ENCODE measurements around the gene ATP2B2. TPM values are rescaled to one million over a fixed set of nuclear protein-coding genes. Genes with fewer than 3 reads are reported as not detected.

The ATP2B2 gene
- total RNA-seq, 3 donors from 2014 or later, result 0.09 to 0.70 (median 0.12) TPM

- intact Hi-C loops (cut with DNase I, micrococcal nuclease), result no loop called here
- Histone ChIP-seq H3K9me3 (no peaks in the 10 kb centered on the region), H3K36me3 (ENCODE audit: low read depth) (no peaks in the 10 kb centered on the region), H3K4me3 (no peak overlapping the region), H3K4me1 (ENCODE audit: low read depth) (no peaks in the 10 kb centered on the region)
- TF ChIP-seq, protein P1, sequence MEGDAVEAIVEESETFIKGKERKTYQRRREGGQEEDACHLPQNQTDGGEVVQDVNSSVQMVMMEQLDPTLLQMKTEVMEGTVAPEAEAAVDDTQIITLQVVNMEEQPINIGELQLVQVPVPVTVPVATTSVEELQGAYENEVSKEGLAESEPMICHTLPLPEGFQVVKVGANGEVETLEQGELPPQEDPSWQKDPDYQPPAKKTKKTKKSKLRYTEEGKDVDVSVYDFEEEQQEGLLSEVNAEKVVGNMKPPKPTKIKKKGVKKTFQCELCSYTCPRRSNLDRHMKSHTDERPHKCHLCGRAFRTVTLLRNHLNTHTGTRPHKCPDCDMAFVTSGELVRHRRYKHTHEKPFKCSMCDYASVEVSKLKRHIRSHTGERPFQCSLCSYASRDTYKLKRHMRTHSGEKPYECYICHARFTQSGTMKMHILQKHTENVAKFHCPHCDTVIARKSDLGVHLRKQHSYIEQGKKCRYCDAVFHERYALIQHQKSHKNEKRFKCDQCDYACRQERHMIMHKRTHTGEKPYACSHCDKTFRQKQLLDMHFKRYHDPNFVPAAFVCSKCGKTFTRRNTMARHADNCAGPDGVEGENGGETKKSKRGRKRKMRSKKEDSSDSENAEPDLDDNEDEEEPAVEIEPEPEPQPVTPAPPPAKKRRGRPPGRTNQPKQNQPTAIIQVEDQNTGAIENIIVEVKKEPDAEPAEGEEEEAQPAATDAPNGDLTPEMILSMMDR (IDR thresholded peaks at IDR 0.05), result no peak
- ATAC-seq, result no peak
- DNase-seq, result no peak
Measured at GRCh38 chr3:10501664-10502052, 3.7 kb downstream of the ATP2B2 start.

DNA sequence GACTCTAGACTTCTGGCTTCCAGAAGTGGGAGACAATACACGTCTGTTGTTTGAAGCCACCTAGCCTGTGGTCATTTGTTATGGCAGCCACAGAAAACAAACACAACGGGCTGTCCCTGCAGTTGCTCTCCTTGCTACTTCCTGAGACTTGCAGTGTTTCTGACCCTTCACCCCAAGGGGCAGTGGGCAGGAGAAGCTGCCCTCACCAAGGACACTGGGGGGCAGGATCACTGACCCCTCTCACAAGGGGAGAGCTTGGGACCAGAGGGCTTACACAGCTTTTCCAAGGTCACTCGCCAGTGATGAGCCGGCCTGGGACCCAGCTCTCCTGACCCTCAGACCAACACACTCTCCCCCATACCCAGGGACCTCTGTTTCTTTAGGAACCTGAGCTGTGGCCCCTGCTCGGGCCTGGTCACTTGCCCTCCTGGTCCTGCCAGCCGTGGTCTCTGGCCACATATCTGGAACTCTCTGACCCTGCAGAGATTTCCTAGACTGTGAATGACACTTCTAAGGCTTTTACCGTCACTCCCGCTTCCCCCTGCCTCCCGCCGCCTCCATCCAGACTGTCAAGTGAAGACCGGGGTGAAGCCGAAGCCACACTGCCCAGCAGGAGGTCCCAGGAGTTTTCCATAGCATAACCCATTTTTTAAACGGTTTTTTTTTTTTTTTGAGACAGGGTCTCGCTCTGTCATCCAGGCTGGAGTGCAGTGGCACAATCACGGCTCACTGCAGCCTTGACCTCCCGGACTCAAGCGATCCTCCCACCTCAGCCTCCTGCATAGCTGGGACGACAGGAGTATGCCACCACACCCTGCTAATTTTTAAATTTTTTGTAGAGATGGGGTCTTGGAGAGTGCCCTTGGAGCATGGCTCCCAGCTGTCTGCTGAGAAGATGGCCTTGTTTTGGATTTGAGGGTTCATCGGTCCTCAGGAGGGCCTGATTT lies 4.4 kb downstream of the ATP2B2 start:
- Histone ChIP-seq H3K36me3 (ENCODE audit: low read depth) (no peaks in the 10 kb centered on the region), H3K4me1 (ENCODE audit: low read depth) (no peaks in the 10 kb centered on the region), H3K9me3 (no peaks in the 10 kb centered on the region), H3K4me3 (no peak overlapping the region)
- intact Hi-C loops (cut with DNase I, micrococcal nuclease), result no loop called here
- TF ChIP-seq, protein P1 (IDR thresholded peaks at IDR 0.05), result no peak
- DNase-seq (no peak), ATAC-seq (no peak)

DNA sequence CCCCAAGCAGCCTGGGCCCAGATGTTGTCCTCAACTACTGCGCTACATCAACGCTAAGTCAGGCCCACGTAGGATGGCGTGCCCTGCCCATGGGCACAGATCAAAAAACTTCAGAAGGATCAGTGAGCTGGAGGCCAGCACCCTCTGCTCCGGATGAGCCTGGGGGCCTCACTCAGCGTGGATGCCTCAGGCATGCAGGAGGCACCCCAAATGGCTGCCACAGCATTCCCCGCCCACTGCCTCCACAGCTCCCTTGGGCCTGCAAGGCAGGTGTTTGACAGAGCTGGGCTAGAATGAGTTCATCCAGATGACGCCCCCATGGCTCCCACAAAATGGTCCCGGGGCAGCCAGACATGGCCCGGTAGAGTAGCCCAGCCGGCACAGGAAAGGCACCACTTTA lies 7.1 kb downstream of the ATP2B2 start:
- intact Hi-C loops (cut with DNase I, micrococcal nuclease), result no loop called here
- DNase-seq, result no peak
- Histone ChIP-seq H3K36me3 (ENCODE audit: low read depth) (no peaks in the 10 kb centered on the region), H3K4me3 (no peak overlapping the region), H3K4me1 (ENCODE audit: low read depth) (no peaks in the 10 kb centered on the region), H3K9me3 (no peaks in the 10 kb centered on the region)
- TF ChIP-seq, protein P1 (IDR thresholded peaks at IDR 0.05), result no peak
- ATAC-seq, result no peak

GRCh38 chr3:10497439-10497838 lies 7.9 kb downstream of the ATP2B2 start:
- intact Hi-C loops (cut with DNase I, micrococcal nuclease), result no loop called here
- no peak overlapping the region for H3K4me3 ChIP-seq
- DNase-seq (no peak), ATAC-seq (no peak)
- no peaks in the 10 kb centered on the region for H3K36me3 ChIP-seq (ENCODE audit: low read depth)
- H3K9me3 ChIP-seq, result no peaks in the 10 kb centered on the region
- no peaks in the 10 kb centered on the region for H3K4me1 ChIP-seq (ENCODE audit: low read depth)
- TF ChIP-seq, protein P1 (IDR thresholded peaks at IDR 0.05), result no peak

DNA sequence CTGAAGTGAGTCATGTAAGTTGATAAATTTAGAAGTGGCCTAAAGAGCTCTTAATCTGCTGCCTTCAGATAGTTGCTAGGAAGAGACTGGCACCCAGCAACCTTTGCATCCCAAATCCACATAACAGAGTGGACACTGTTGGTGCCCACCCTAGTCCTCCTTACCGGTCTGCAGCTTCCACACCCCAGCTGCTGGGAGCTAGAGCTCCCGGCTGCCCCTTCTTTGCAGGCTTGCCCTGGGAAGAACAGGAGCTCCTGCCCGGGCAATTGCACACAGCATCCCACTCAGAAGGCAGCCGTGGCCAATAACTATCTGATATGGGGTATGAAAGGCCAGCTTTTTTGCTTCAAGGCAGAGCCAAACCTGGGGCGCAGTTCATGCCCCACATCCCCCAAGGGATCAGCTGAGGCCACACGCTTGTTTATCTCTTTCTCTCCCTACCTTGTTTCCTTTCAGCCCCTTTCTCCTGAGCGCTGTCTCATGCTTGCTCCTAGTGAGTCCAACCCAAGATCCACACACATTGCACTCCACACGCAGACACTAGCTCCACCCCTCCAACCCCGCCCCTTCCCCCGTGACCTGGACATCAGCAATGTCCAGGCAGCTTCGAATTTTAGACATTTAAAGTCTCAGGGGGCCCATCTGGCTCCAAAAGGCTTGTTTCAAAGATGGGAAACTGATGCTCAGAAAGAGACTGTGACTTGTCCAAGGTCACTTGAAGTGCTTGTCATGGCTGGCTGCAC lies 9.1 kb downstream of the ATP2B2 start:
- intact Hi-C loops (cut with DNase I, micrococcal nuclease), result no loop called here
- Histone ChIP-seq H3K36me3 (ENCODE audit: low read depth) (no peaks in the 10 kb centered on the region), H3K4me1 (ENCODE audit: low read depth) (no peaks in the 10 kb centered on the region), H3K4me3 (no peak overlapping the region), H3K9me3 (no peaks in the 10 kb centered on the region)
- no peak for DNase-seq
- TF ChIP-seq, protein P1 (IDR thresholded peaks at IDR 0.05), result no peak
- ATAC-seq, result no peak
